Keratinocyte (primary cell): ENCODE results near the gene CREB5. TPM values are rescaled to one million over a fixed set of nuclear protein-coding genes. Genes with fewer than 3 reads are reported as not detected.

Experiments
- DNase-seq: peaks from one replicate; pipeline ENCODE4 v3.0.0-alpha.2; 2011; ENCODE audit warnings: low read depth, missing footprints, low spot score
- FAIRE-seq: peaks from 2 replicates; lab custom pipeline; 2011; peaks lifted over from hg19 to GRCh38; lab: Jason Lieb, UNC
- H2AFZ ChIP-seq: 2 replicates; pipeline ENCODE4 v1.6.0; 2012; ENCODE audit warnings: low read length, control low read depth, inconsistent platforms; ENCODE audit not compliant: control insufficient read depth
- H3K27ac ChIP-seq: 2 replicates; pipeline ENCODE4 v1.5.1; 2011; ENCODE audit warnings: low read length; ENCODE audit not compliant: control insufficient read depth, insufficient read depth
- H3K27me3 ChIP-seq: 3 replicates; pipeline ENCODE4 v1.6.0; 2011; ENCODE audit warnings: low read length; ENCODE audit not compliant: control insufficient read depth, insufficient read depth; ENCODE audit errors: extremely low read depth
- H3K36me3 ChIP-seq, 2 experiments: 2 replicates in 1 of 2; 3 replicates in 1 of 2; pipeline ENCODE4 v1.5.1; 2011; ENCODE audit warnings: low read length in 2 of 2, mild to moderate bottlenecking in 1 of 2; ENCODE audit not compliant: control insufficient read depth in 2 of 2, insufficient read depth in 2 of 2; ENCODE audit errors: extremely low read depth in 1 of 2
- H3K4me1 ChIP-seq: 3 replicates; pipeline ENCODE4 v1.5.1; 2011; ENCODE audit warnings: low read length; ENCODE audit not compliant: control insufficient read depth, insufficient read depth; ENCODE audit errors: extremely low read depth
- H3K4me2 ChIP-seq: 3 replicates; pipeline ENCODE4 v1.6.0; 2011; ENCODE audit warnings: low read depth, low read length; ENCODE audit not compliant: control insufficient read depth, insufficient read depth; ENCODE audit errors: extremely low read depth
- H3K4me3 ChIP-seq, 3 experiments: fragments of 200-600 bp in 1 of 3; sonication (generic) in 1 of 3; 2 replicates in 2 of 3; 3 replicates in 1 of 3; pipeline ENCODE4 v1.5.1; 2011 to 2016; ENCODE audit warnings: low read length in 3 of 3, mild to moderate bottlenecking in 3 of 3, control low read depth in 2 of 3, inconsistent platforms in 1 of 3, low read depth in 1 of 3, mixed read lengths in 1 of 3, mixed run types in 1 of 3, moderate library complexity in 1 of 3; ENCODE audit not compliant: control insufficient read depth in 2 of 3, insufficient read depth in 2 of 3; ENCODE audit errors: extremely low read depth in 1 of 3
- H3K79me2 ChIP-seq: 2 replicates; pipeline ENCODE4 v1.6.0; 2012; ENCODE audit warnings: low read length; ENCODE audit not compliant: control insufficient read depth, insufficient read depth
- H3K9ac ChIP-seq: 3 replicates; pipeline ENCODE4 v1.6.0; 2011; ENCODE audit warnings: low read length; ENCODE audit not compliant: control insufficient read depth, insufficient read depth; ENCODE audit errors: extremely low read depth
- H3K9me1 ChIP-seq: 3 replicates; pipeline ENCODE4 v1.6.0; 2011; ENCODE audit warnings: low read length; ENCODE audit not compliant: control insufficient read depth, insufficient read depth; ENCODE audit errors: extremely low read depth
- H3K9me3 ChIP-seq: 2 replicates; pipeline ENCODE4 v1.5.1; 2012; ENCODE audit warnings: low read depth, low read length; ENCODE audit not compliant: control insufficient read depth
- H4K20me1 ChIP-seq: 3 replicates; pipeline ENCODE4 v1.6.0; 2011; ENCODE audit warnings: low read length; ENCODE audit not compliant: control insufficient read depth, insufficient read depth; ENCODE audit errors: extremely low read depth
- EZH2 ChIP-seq: IDR thresholded peaks from one replicate; pipeline ENCODE4 v1.6.1; 2012; ENCODE audit warnings: inconsistent platforms, mild to moderate bottlenecking, low read length, moderate library complexity
- dilution Hi-C: fragments of 300-500 bp; cut with MboI; formaldehyde crosslinking; loops from one replicate; pipeline ENCODE4 v1.7.0; 2020; ENCODE audit warnings: low sequenced_read_pairs; ENCODE audit not compliant: extremely low pct_ligation_motif_present
- polyA plus RNA-seq, 5 experiments: library from polyadenylated mRNA; depleted of rRNA in 3 of 5; stranded (reverse) in 3 of 5; stranded (forward) in 1 of 5; unstranded in 1 of 5; fragments of >200 nt; gene quantifications; 1 replicate in 1 of 5; 2 replicates in 3 of 5; 3 replicates in 1 of 5; pipeline versions ENCODE4 v1.2.1 to v1.2.3, GENCODE V29; 2011 to 2012; ENCODE audit warnings: missing spikeins in 2 of 5, low read depth in 1 of 5, low replicate concordance in 1 of 5
- TF ChIP-seq, protein P1 (sequence below), 3 experiments: IDR thresholded peaks in 1 of 3; conservative IDR thresholded peaks in 1 of 3; optimal IDR thresholded peaks in 1 of 3; 2 replicates in 2 of 3; 3 replicates in 1 of 3; pipeline versions ENCODE3 to v1.5.1; 2011; ENCODE audit warnings: low read length in 3 of 3, mild to moderate bottlenecking in 3 of 3, moderate library complexity in 2 of 3, control low read depth in 1 of 3, inconsistent platforms in 1 of 3; ENCODE audit not compliant: insufficient read depth in 2 of 3; ENCODE audit errors: extremely low read depth in 1 of 3

The CREB5 gene
- polyA plus RNA-seq, 1 donor (not counting 4 experiments of a cell fraction or from before 2014, with no cell fraction given), result 7.9 TPM

DNA sequence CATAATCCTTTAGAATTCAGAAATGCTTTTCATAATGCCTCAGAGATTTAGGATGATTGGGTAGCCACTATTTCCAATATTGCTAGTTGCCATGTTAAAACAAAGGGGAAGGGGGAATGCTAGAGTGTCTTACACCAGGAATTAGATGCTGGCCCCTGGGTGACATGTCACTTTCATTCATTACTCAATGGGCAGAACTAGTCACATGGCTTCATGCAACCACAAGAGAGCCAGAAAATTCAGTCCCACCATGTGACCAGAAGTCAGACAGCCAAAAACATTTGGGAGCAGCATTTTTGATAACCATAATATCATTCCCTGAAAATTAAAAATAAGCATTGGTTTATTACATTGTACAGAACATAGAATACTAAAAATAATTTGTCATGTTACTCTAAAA is 81.2 kb downstream of the CREB5 start:
- Histone ChIP-seq H3K9me3 (no peaks in the 10 kb centered on the region), H3K79me2 (no peaks in the 10 kb centered on the region), H3K4me3 (no peak overlapping the region), H3K36me3 (no peaks in the 10 kb centered on the region), H3K4me2 (no peak overlapping the region), H3K27ac (no peak overlapping the region), H3K9me1 (no peaks in the 10 kb centered on the region), H2AFZ (no peak overlapping the region), H4K20me1 (no peaks in the 10 kb centered on the region), H3K27me3 (peaks cover 2% of the 10 kb centered on the region), H3K9ac (no peak overlapping the region), H3K4me1 (peaks cover 2% of the 10 kb centered on the region)
- no peak for FAIRE-seq
- TF ChIP-seq, protein P1, sequence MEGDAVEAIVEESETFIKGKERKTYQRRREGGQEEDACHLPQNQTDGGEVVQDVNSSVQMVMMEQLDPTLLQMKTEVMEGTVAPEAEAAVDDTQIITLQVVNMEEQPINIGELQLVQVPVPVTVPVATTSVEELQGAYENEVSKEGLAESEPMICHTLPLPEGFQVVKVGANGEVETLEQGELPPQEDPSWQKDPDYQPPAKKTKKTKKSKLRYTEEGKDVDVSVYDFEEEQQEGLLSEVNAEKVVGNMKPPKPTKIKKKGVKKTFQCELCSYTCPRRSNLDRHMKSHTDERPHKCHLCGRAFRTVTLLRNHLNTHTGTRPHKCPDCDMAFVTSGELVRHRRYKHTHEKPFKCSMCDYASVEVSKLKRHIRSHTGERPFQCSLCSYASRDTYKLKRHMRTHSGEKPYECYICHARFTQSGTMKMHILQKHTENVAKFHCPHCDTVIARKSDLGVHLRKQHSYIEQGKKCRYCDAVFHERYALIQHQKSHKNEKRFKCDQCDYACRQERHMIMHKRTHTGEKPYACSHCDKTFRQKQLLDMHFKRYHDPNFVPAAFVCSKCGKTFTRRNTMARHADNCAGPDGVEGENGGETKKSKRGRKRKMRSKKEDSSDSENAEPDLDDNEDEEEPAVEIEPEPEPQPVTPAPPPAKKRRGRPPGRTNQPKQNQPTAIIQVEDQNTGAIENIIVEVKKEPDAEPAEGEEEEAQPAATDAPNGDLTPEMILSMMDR (optimal IDR thresholded peaks at IDR 0.05 in 1 of 3, IDR thresholded peaks at IDR 0.05 in 1 of 3, conservative IDR thresholded peaks at IDR 0.05 in 1 of 3; ENCODE audit: extremely low read depth in 1 of 3, insufficient read depth in 2 of 3, low read length in 3 of 3), result no peak
- TF ChIP-seq EZH2, result no peak
- DNase-seq, result no peak
- dilution Hi-C loops, result no loop called here

DNA sequence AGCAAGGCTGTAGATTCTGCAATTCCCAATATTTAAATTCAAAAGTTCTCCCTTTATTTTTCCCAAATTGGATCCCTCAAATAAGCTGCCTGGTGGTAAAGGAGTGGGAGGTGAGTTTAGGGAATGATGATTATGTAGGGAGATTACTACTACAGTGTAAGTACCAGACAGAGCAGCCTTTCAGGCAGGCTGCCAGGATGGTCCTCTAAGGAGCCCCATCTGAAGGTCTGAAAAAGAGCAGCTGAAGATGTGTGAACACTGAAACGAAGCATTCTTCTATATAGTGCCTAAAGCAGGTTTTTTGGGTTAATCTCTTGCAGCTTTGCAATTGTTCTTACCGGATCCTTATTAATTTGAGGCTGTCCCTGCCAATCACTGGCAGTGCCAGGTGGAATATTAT is 84.7 kb downstream of the CREB5 start:
- DNase-seq (no peak), FAIRE-seq (no peak)
- H3K9me1 ChIP-seq, result no peaks in the 10 kb centered on the region
- H4K20me1 ChIP-seq, result no peaks in the 10 kb centered on the region
- dilution Hi-C loops, result no loop called here
- H3K4me2 ChIP-seq, result no peak overlapping the region
- no peaks in the 10 kb centered on the region for H3K4me1 ChIP-seq
- TF ChIP-seq, protein P1 (optimal IDR thresholded peaks at IDR 0.05 in 1 of 3, IDR thresholded peaks at IDR 0.05 in 1 of 3, conservative IDR thresholded peaks at IDR 0.05 in 1 of 3; ENCODE audit: extremely low read depth in 1 of 3, insufficient read depth in 2 of 3, low read length in 3 of 3), result no peak
- TF ChIP-seq EZH2, result no peak
- H3K9ac ChIP-seq, result no peak overlapping the region
- H3K79me2 ChIP-seq, result no peaks in the 10 kb centered on the region
- no peak overlapping the region for H3K27ac ChIP-seq
- H2AFZ ChIP-seq, result no peak overlapping the region
- no peak overlapping the region for H3K4me3 ChIP-seq
- H3K9me3 ChIP-seq, result no peaks in the 10 kb centered on the region
- H3K27me3 ChIP-seq, result peaks cover 2% of the 10 kb centered on the region
- H3K36me3 ChIP-seq, result no peaks in the 10 kb centered on the region
